Superior temporal gyrus (tissue), 1 donor: ENCODE measurements around the gene TMEM170A.

Source experiments
- DNase-seq: peaks from one replicate; pipeline ENCODE4 v3.0.0-alpha.2; 2016; ENCODE audit errors: extremely low spot score

TMEM170A gene

GRCh38 chr16:75402159-75402820, 62.2 kb downstream of the TMEM170A start:
- DNase-seq, result no peak

GRCh38 chr16:75401691-75402090, 62.8 kb downstream of the TMEM170A start:
- no peak for DNase-seq

GRCh38 chr16:75398333-75398732, 66.2 kb downstream of the TMEM170A start:
- DNase-seq, result no peak

- no peak for DNase-seq
Observed at GRCh38 chr16:75394941-75395340, 69.5 kb downstream of the TMEM170A start.
